Measurements from ENCODE around the gene PTPRN2. TPM values are rescaled to one million over a fixed set of nuclear protein-coding genes. Genes with fewer than 3 reads are reported as not detected.

Gene PTPRN2
- total and polyA plus RNA-seq, 2 of the 13 experiments (the other 11 are each of a cell fraction or from before 2014, with no cell fraction given): 2.5 to 24.2 TPM

- no peak for TF ChIP-seq SKIL (CRISPR knock-in tag; IDR thresholded peaks at IDR 0.05; ENCODE audit: borderline replicate concordance)
- no peak for TF ChIP-seq PAX8 (CRISPR knock-in tag; IDR thresholded peaks at IDR 0.05; ENCODE audit: borderline replicate concordance)
- TF ChIP-seq TAF15 (IDR thresholded peaks at IDR 0.05; ENCODE audit: low read depth, low read length, poor library complexity, severe bottlenecking): no peak
- H2AFZ ChIP-seq (ENCODE audit: low read length): no peak overlapping the region
- CTCF ChIA-PET (ENCODE audit: low intra/inter-chr PET ratio, low total read pairs): no interaction called here
- ATAC-seq (no peak), FAIRE-seq (no peak), DNase-seq (ENCODE audit: low spot score) (no peak)
- H3K27ac ChIP-seq (ENCODE audit: extremely low read length, insufficient read depth, low read length): no peak overlapping the region
- H3K27me3 ChIP-seq (ENCODE audit: control insufficient read depth in 1 of 2, insufficient read depth in 2 of 2, low read length in 2 of 2): no peaks in the 10 kb centered on the region; a peak in 1 of 5 replicates
- no peaks in the 10 kb centered on the region for H3K36me3 ChIP-seq (replicated peaks in 1 of 2; ENCODE audit: control insufficient read depth in 1 of 2, insufficient read depth in 2 of 2, low read length in 2 of 2)
- H3K79me2 ChIP-seq (ENCODE audit: insufficient read depth, low read length): no peaks in the 10 kb centered on the region
- no peak overlapping the region for H3K4me3 ChIP-seq (replicated peaks in 1 of 3; ENCODE audit: insufficient read depth in 1 of 3, low read depth in 2 of 3, low read length in 3 of 3)
- H3K4me2 ChIP-seq (ENCODE audit: low read depth, low read length): no peak overlapping the region
- intact Hi-C loops (cut with micrococcal nuclease; ENCODE audit: unreplicated experiment): no loop called here
- in situ Hi-C loops (cut with HindIII; ENCODE audit: extremely low pct_ligation_motif_present, low pct_unique_long_range_greater_than_20kb): no loop called here
- 0 out of 2 replicates have a peak, but pooled peaks cover 5% of the 10 kb centered on the region for H4K20me1 ChIP-seq (ENCODE audit: insufficient read depth, low read length)
- no peak overlapping the region for H3K9ac ChIP-seq (ENCODE audit: insufficient read depth, low read depth, low read length)
- H3K4me1 ChIP-seq (ENCODE audit: insufficient read depth, low read length): no peaks in the 10 kb centered on the region
- POLR2A ChIA-PET: no interaction called here
- BruUV-seq (replicated peaks): no TSS peak
- H3K9me3 ChIP-seq (ENCODE audit: low read length): no peaks in the 10 kb centered on the region
- 80% methylated on average over 13 of the region's 20 CpGs for WGBS (ENCODE audit: low lambda C conversion rate)
Measured at GRCh38 chr7:157977717-157978496, 609.7 kb downstream of the PTPRN2 start.

- Histone ChIP-seq H3K27ac (ENCODE audit: extremely low read length, insufficient read depth, low read length) (no peak overlapping the region), H3K4me3 (replicated peaks in 1 of 3; ENCODE audit: insufficient read depth in 1 of 3, low read depth in 2 of 3, low read length in 3 of 3) (no peak overlapping the region), H3K9ac (ENCODE audit: insufficient read depth, low read depth, low read length) (no peak overlapping the region), H4K20me1 (ENCODE audit: insufficient read depth, low read length) (0 out of 2 replicates have a peak, but pooled peaks cover 5% of the 10 kb centered on the region), H3K4me2 (ENCODE audit: low read depth, low read length) (no peak overlapping the region), H3K9me3 (ENCODE audit: low read length) (no peaks in the 10 kb centered on the region), H3K4me1 (ENCODE audit: insufficient read depth, low read length) (no peaks in the 10 kb centered on the region), H3K36me3 (replicated peaks in 1 of 2; ENCODE audit: control insufficient read depth in 1 of 2, insufficient read depth in 2 of 2, low read length in 2 of 2) (no peaks in the 10 kb centered on the region), H2AFZ (ENCODE audit: low read length) (no peak overlapping the region), H3K79me2 (ENCODE audit: insufficient read depth, low read length) (no peaks in the 10 kb centered on the region), H3K27me3 (ENCODE audit: control insufficient read depth in 1 of 2, insufficient read depth in 2 of 2, low read length in 2 of 2) (no peaks in the 10 kb centered on the region; a peak in 1 of 5 replicates)
- ChIA-PET POLR2A (no interaction called here), CTCF (ENCODE audit: low intra/inter-chr PET ratio, low total read pairs) (no interaction called here)
- in situ Hi-C loops (cut with HindIII; ENCODE audit: extremely low pct_ligation_motif_present, low pct_unique_long_range_greater_than_20kb): no loop called here
- no peak for ATAC-seq
- no peak for DNase-seq (ENCODE audit: low spot score)
- TF ChIP-seq ZKSCAN1 (IDR thresholded peaks at IDR 0.05; ENCODE audit: low read length): no peak
- TF ChIP-seq ZNF619 (CRISPR knock-in tag; IDR thresholded peaks at IDR 0.05): no peak
- TF ChIP-seq ZBTB25 (CRISPR knock-in tag; IDR thresholded peaks at IDR 0.05): no peak
- WGBS (ENCODE audit: low lambda C conversion rate): 97% methylated on average over 5 of the region's 5 CpGs
- intact Hi-C loops (cut with micrococcal nuclease; ENCODE audit: unreplicated experiment): no loop called here
- BruUV-seq (replicated peaks): no TSS peak
- FAIRE-seq: no peak
Measured at GRCh38 chr7:157977306-157977705, 610.3 kb downstream of the PTPRN2 start.
